UCSD-AML1 (cell line): ENCODE results near the gene DGCR2.
A peak's percentile ranks its signal among the peaks of the same experiment; 100 is the strongest.
"Not testable (repeated sequence)": the region's sequence is repeated elsewhere in the genome, so short reads cannot be mapped to it uniquely, and the experiment has no call there.

Experiments
- DNase-seq: peaks from one replicate; lab custom pipeline; 2025; ENCODE audit not compliant: unreplicated experiment; lab: John Stamatoyannopoulos, UW

DGCR2 gene

GRCh38 chr22:19109198-19110063 is 12.8 kb downstream of the DGCR2 start:
- peak; percentile 24 for DNase-seq

DNA sequence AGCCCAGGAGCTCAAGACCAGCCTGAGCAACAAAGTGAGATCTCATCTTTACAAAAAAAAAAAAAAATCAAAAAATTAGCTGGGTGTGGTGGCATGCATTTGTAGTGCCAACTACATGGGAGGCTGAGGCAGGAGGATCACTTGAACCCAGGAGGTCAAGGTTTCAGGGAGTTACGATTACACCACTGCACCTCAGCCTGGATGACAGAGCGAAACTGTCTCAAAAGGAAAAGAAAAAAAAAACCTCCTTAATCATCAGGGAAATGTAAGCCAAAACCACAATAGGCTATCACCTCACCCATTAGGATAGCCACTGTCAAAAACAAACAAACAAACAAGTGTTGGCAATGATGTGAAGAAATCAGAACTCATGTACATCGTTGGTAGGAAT is 13.4 kb downstream of the DGCR2 start:
- DNase-seq: no peak

GRCh38 chr22:19107730-19108074 is 14.5 kb downstream of the DGCR2 start:
- DNase-seq: no peak

DNA sequence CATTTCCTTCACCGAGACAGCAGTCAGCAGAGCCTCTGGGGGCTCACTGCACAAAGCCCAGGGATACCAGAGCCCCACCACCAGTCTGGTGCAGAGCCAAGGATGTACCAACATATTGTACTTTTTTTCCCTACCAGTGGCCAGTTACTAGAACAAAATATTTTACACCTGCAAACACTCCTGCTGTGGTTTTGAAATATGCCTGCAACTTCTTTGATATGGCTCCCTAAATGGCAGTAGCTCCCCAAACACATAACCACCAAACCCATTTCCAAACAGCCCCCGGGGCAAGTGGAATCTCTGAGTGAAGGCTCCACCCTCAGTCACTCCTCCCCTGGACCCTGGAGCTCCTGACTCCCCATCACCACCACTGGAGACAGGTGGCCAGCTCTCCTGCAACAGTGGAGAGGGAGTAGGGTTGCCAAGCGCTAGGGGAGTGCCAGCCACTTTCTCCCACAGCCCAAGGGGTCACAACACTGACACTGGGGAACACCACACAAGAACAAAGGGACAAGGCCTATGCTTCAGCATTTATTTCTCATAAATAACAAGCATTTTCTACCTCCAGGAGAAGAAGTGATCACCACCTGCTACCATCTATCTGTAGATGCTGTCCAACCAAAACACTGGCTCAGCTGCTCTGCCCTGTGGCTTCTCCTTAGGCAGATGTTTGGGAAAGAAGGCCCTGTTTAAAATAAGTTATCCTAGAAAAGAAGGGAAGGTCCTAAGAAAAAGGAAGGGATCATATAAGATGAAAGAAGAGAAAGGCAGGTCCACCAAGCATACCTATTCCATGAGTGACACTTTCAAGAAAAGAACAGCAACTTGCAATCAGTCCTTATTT is 15.1 kb downstream of the DGCR2 start:
- no peak for DNase-seq

DNA sequence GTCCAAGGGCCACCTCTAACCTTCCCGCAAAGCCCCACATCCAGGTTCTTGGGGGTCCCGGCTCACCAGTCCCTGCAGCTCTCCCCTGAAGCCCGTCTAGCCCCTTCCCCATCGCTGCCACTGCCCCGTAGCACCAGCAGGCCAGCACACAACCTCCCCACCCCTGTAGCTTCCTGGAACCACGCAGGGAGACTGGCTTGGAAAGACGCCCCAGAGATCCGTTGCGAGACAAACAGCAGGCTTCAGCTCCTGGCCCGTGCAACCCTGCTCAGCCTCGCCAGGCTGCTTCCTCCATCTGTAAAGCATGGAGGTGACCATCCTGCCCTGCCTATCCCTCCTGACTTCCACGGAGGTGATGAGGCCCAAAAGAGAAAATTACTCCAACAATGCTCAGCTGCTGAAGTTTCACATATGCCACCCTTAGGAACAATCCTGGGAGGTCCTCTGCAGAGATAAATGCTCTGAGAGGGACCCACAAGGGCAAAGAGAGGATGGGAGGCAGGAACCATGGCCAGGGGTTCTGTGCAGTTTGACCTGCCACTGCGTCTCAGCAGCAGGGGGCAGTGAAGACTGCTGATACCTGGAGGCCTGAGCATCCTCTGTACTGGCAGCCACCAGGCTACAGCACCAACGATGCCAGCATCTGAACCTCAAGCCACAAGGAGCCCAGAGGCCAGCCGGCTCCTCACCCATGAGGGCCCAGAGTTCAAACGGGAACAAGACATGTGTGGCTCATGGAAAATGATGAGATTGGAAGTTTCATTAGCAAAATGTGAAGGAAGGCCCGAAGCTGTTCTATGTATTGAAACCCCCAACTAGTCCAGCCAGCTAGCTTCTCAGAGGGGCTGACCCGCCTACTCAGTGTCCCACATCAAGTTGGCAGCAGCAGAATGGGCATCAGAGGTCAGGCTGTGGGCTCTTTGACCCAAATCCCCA is 16.1 kb downstream of the DGCR2 start:
- DNase-seq: no peak

DNA sequence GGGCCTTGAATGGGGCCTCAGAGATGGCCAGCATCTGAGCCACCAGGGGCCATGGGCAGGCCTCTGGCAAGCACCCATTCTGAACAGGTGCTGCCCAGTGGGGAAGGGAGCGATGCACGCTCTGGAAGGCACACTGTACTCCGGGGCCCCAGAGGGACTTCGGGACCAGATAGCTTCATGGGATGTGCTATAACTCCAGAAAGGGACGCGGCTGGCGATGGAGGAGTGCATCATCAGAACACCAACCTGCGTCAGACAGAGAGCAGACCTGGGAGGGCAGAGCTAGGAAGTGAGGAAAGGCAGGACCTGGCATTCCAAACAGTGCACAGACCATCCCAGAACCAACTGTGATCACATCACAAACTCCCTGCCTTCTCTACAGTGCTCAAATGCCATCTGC is 16.8 kb downstream of the DGCR2 start:
- no peak for DNase-seq

DNA sequence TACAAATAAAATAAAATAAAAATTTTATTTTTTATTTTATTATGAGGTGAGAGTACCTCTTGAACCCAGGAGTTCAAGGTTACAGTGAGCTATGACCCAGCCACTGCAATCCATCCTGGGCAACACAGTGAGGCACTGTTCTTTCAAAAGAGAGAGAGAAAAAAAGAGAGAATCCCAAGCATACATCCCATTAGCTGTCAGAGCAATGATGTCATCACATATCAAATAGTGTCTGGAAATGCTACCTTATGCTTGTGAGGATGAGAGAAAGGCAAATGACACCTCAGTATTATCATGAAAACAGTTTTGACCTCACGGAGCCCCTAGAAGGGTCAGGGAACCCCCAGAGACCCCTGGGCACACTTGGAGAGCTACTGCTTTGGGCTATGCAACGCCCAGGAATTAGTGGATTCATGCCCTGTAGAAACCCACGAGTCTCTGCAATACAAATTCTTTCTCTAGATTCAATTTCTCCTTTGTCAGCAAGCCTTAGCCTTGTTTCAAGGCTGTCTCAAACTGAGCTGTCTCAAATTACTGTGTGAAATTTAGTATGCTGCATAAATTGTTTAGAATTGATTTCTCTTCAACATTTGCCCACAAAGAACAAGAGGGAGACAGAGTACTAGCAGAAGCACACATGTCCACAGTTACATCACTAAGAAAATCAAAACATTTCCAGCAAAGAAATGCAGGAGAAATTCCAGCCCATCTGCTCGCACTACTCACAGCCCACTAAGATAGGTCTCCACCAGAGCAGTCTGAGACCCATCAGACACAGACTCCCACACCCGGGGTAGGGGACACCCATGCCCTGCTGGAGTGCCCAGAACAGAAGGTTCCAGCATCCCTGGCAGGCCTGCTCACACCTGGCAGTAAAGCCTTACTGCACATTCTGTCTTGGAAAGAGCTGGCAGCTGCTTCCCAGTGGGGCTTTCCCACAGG is 18.1 kb downstream of the DGCR2 start:
- DNase-seq: no peak

DNA sequence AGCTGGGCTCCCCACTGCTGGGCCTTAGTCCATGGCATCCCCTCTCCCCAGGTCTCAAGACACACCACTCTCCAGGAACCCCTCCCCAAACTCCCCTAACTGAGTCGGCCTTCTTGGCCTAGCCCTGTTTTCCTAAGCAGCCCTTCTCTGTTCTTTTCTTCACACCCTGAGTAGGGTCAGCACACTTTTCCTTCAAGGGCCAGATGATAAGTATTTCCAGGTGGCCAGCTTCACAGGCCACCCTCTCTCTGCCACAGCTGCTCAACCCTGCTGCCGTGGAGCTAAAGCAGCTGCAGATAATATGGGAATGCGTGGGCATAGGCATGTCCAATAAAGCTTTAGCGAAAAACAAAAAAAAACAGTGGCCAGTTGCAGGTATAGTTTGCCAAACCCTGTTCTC is 24.1 kb downstream of the DGCR2 start:
- no peak for DNase-seq

- no peak for DNase-seq
Observed at GRCh38 chr22:19097518-19097917, 24.7 kb downstream of the DGCR2 start.

DNA sequence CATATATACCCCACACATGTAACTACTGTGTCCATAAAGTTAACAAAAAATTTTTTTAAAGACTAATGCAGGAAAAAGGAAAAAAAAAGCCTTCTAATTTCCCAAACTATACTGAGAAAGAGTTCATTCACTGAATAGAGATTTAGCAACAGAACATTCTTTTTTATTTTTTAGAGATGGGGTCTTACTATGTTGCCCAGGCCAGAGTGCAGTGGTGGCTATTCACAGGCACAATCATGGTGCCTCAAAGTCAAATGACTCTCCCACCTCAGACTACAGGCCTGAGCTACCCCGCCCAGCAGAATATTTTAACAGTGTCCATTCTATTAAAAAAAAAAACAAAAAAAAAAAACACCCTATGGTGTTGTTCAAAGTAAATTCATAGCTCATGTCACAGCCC is 25.7 kb downstream of the DGCR2 start:
- no peak for DNase-seq

- DNase-seq: no peak
Observed at GRCh38 chr22:19094393-19094997, 27.7 kb downstream of the DGCR2 start.

DNA sequence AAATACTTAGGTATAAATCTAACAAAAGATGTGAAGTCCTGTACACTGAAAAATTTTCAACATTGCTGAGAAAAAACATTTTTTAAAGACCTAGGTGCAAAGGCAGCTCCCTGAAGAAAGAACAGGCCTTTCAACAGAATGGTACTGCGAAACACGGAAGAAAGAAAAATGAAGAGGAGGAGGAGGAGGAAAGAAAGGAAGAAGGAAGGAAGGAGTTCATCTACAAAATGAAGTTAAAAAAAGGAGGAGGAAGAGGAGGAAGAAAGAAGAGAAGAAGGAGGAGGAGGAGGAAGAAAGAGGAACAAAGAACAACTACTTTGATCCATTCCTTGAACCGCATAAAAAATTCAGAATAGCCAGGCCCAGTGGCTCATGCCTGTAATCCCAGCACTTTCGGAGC is 29.5 kb downstream of the DGCR2 start:
- no peak for DNase-seq

GRCh38 chr22:19090586-19091127 is 31.6 kb downstream of the DGCR2 start:
- DNase-seq: no peak

DNA sequence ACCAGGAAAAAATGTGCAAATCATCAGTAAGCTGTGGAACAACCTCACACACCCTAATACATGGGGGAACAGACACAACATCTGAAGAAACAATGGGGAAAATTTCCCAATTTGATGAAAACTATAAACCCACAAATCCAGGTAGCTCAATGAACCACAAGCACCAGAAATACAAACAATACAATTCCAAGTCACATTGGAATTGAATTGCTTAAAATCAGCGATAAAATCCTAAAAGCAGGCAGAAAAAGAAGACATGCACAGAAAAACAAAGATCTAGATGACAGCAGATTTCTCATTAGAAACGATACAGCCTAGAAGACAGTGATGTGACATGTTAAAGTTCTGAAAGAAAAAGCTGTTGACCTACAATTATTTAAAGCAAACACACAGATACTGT is 32.0 kb downstream of the DGCR2 start:
- DNase-seq: no peak

DNA sequence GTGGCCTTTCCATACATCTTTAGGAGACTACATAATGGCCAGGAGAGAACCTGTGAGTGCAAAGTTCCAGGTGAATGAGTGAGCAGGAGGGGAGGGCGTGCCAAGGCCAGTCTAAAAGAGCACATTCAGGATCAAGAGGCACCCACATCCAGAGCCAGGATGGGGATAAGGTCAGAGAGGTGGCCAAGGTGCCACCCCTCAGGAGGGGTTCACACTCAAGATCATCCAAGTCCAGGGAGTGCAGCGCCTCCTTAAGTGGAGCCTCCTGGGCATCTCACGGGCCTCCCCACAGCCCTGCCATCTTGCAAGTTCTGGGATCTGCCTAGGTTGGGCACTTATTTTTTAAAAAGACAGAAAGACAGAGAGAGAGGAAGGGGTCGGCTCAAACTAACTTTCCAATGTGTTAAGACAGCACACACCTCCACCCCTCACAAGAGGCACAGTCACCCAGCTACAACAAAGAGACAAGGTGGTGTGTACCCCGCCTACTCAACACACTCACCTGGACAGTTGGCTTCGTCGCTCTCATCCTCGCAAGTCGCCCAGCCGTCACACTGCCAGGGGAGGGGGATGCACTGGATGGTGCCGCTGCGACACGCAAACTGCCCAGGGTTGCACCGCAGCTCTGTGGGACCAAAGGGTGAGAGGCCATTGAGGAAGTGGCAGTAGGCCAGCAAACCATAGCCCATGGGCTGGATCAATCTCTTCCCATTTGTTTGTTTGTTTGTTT is 33.2 kb downstream of the DGCR2 start:
- DNase-seq: no peak

- DNase-seq: no peak
Observed at GRCh38 chr22:19086896-19087295, 35.3 kb downstream of the DGCR2 start.

- DNase-seq: no peak
Observed at GRCh38 chr22:19086417-19086816, 35.8 kb downstream of the DGCR2 start.

DNA sequence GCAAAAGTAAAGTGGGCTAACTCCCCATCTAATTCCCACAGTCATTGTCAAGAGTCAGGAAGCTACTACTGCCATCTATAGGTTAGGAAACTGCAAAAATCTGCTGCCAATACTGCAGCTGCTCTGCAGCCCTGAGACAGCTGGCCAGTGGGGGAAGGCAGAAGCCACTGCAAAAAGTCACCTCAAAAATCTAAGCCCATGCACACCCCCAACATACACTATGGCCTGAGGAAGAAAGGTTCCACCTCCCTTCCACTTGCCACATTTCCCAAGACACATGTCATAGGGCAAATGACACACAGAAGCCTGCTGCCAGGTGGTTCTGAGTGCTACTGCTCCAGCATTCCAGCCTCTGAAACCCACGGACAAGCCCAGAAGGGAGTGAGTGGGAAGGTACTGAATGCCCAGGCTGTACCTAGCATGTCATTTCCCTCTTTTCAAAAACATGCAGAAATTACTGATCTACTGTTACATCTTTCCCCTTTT is 36.9 kb downstream of the DGCR2 start:
- DNase-seq: no peak

DNA sequence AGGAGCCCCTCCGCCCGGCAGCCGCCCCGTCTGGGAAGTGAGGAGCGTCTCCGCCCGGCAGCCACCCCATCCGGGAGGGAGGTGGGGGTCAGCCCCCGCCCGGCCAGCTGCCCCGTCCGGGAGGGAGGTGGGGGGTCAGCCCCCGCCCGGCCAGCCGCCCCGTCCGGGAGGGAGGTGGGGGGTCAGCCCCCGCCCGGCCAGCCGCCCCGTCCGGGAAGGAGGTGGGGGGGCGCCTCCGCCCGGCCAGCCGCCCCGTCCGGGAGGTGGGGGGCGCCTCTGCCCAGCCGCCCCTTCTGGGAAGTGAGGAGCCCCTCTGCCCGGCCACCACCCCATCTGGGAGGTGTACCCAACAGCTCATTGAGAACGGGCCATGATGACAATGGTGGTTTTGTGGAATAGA is 37.6 kb downstream of the DGCR2 start:
- DNase-seq: not testable (repeated sequence)
